ENCODE results near the gene ATG2A.

The ATG2A gene

GRCh38 chr11:64923944-64924909 is 7.2 kb upstream of the ATG2A start, which contains the start of gene PPP2R5B:
Gene PPP2R5B (plus strand): TSS chr11:64924689. CDS start chr11:64925735, 1,046 bp downstream.
- DNase-seq (ENCODE audit: low read depth), result peak; percentile 97

- no peak for DNase-seq (ENCODE audit: low read depth)
Measured at GRCh38 chr11:64923151-64923661, 6.2 kb upstream of the ATG2A start.

- DNase-seq (ENCODE audit: low read depth), result no peak
Measured at GRCh38 chr11:64921384-64921783, 4.4 kb upstream of the ATG2A start.

- no peak for DNase-seq (ENCODE audit: low read depth)
Measured at GRCh38 chr11:64920124-64920523, 3.1 kb upstream of the ATG2A start.

GRCh38 chr11:64919627-64920026 is 2.6 kb upstream of the ATG2A start:
- no peak for DNase-seq (ENCODE audit: low read depth)

GRCh38 chr11:64918017-64918416 is 1.0 kb upstream of the ATG2A start:
- peak; percentile 72 for DNase-seq (ENCODE audit: low read depth)

GRCh38 chr11:64917663-64917995 is 620 bp upstream of the ATG2A start:
- DNase-seq (ENCODE audit: low read depth), result no peak

- peak; percentile 41 for DNase-seq (ENCODE audit: low read depth)
Measured at GRCh38 chr11:64916040-64916774, 802 bp downstream of the ATG2A start.

GRCh38 chr11:64915376-64915887 is 1.6 kb downstream of the ATG2A start:
- DNase-seq (ENCODE audit: low read depth), result no peak

- DNase-seq (ENCODE audit: low read depth), result no peak
Measured at GRCh38 chr11:64914123-64914522, 2.9 kb downstream of the ATG2A start.

GRCh38 chr11:64913171-64913727 is 3.8 kb downstream of the ATG2A start:
- no peak for DNase-seq (ENCODE audit: low read depth)

- no peak for DNase-seq (ENCODE audit: low read depth)
Measured at GRCh38 chr11:64911689-64912088, 5.3 kb downstream of the ATG2A start.

- no peak for DNase-seq (ENCODE audit: low read depth)
Measured at GRCh38 chr11:64911142-64911541, 5.9 kb downstream of the ATG2A start.

- no peak for DNase-seq (ENCODE audit: low read depth)
Measured at GRCh38 chr11:64910451-64911093, 6.4 kb downstream of the ATG2A start.

GRCh38 chr11:64909653-64910343 is 7.2 kb downstream of the ATG2A start:
- DNase-seq (ENCODE audit: low read depth), result no peak

GRCh38 chr11:64908766-64909165 is 8.2 kb downstream of the ATG2A start:
- no peak for DNase-seq (ENCODE audit: low read depth)

GRCh38 chr11:64906314-64906635 is 10.7 kb downstream of the ATG2A start:
- DNase-seq (ENCODE audit: low read depth), result no peak

- no peak for DNase-seq (ENCODE audit: low read depth)
Measured at GRCh38 chr11:64905516-64906313, 11.3 kb downstream of the ATG2A start.

GRCh38 chr11:64903291-64903833 is 13.6 kb downstream of the ATG2A start:
- DNase-seq (ENCODE audit: low read depth), result no peak
